Measurements from ENCODE around the gene MCRIP1. TPM values are rescaled to one million over a fixed set of nuclear protein-coding genes. Genes with fewer than 3 reads are reported as not detected.

Gene MCRIP1
- total RNA-seq, 1 donor from 2014 or later, result 106 TPM

DNA sequence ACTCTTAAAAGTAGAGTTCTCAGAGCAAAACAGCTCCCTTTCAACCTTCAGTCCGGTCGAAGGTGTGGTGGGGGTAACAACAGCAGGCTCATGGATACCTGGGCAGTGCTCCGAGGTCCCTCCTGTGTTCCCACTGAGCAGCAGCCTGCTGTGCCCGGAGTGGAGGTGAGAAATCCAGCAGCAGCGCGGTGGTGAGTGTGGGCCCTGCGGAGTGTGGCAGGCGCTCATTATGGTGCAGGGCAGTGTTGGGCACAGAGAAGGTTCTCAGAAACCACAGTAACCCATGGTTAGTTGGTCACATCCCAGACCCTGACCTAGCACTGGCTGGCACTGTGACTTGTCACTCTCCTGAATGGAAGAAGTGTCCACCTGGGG lies 32.3 kb upstream of the MCRIP1 start:
- Histone ChIP-seq H3K4me3 (ENCODE audit: insufficient read depth, low read depth, low read length) (no peak overlapping the region), H3K4me1 (ENCODE audit: insufficient read depth, low read length) (peaks cover 36% of the 10 kb centered on the region), H3K27me3 (ENCODE audit: insufficient read depth, low read length) (no peaks in the 10 kb centered on the region), H3K36me3 (ENCODE audit: insufficient read depth, low read length) (peaks cover 5% of the 10 kb centered on the region), H2AFZ (ENCODE audit: low read depth, low read length) (no peak overlapping the region), H3K9me3 (ENCODE audit: insufficient read depth, low read depth, low read length) (no peaks in the 10 kb centered on the region), H3K79me2 (ENCODE audit: insufficient read depth, low read length) (peaks cover 75% of the 10 kb centered on the region), H3K27ac (ENCODE audit: low read depth, low read length) (no peak overlapping the region), H4K20me1 (ENCODE audit: insufficient read depth, low read length) (peaks cover 70% of the 10 kb centered on the region), H3K4me2 (ENCODE audit: low read length) (no peak overlapping the region), H3K9ac (ENCODE audit: low read length) (no peak overlapping the region)
- FAIRE-seq (no peak), DNase-seq (ENCODE audit: low read depth) (no peak)
- H3K36me3 Mint-ChIP-seq (ENCODE audit: low read depth, unreplicated experiment), result peaks cover 10% of the 10 kb centered on the region
- no peak for TF ChIP-seq EZH2 (IDR thresholded peaks at IDR 0.05; ENCODE audit: insufficient read depth, low read length)
- TF ChIP-seq, protein P1, sequence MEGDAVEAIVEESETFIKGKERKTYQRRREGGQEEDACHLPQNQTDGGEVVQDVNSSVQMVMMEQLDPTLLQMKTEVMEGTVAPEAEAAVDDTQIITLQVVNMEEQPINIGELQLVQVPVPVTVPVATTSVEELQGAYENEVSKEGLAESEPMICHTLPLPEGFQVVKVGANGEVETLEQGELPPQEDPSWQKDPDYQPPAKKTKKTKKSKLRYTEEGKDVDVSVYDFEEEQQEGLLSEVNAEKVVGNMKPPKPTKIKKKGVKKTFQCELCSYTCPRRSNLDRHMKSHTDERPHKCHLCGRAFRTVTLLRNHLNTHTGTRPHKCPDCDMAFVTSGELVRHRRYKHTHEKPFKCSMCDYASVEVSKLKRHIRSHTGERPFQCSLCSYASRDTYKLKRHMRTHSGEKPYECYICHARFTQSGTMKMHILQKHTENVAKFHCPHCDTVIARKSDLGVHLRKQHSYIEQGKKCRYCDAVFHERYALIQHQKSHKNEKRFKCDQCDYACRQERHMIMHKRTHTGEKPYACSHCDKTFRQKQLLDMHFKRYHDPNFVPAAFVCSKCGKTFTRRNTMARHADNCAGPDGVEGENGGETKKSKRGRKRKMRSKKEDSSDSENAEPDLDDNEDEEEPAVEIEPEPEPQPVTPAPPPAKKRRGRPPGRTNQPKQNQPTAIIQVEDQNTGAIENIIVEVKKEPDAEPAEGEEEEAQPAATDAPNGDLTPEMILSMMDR (IDR thresholded peaks at IDR 0.05; ENCODE audit: insufficient read depth, low read depth, low read length), result no peak
- peak overlapping the region; percentile 12 for H3K27ac Mint-ChIP-seq (ENCODE audit: unreplicated experiment)
- H3K27me3 Mint-ChIP-seq (ENCODE audit: low read depth, unreplicated experiment), result no peaks in the 10 kb centered on the region
- no peaks in the 10 kb centered on the region for H3K9me3 Mint-ChIP-seq (ENCODE audit: unreplicated experiment)
- no peak overlapping the region for H3K4me3 Mint-ChIP-seq (ENCODE audit: unreplicated experiment)
- peaks cover 30% of the 10 kb centered on the region for H3K4me1 Mint-ChIP-seq (ENCODE audit: low read depth, unreplicated experiment)

DNA sequence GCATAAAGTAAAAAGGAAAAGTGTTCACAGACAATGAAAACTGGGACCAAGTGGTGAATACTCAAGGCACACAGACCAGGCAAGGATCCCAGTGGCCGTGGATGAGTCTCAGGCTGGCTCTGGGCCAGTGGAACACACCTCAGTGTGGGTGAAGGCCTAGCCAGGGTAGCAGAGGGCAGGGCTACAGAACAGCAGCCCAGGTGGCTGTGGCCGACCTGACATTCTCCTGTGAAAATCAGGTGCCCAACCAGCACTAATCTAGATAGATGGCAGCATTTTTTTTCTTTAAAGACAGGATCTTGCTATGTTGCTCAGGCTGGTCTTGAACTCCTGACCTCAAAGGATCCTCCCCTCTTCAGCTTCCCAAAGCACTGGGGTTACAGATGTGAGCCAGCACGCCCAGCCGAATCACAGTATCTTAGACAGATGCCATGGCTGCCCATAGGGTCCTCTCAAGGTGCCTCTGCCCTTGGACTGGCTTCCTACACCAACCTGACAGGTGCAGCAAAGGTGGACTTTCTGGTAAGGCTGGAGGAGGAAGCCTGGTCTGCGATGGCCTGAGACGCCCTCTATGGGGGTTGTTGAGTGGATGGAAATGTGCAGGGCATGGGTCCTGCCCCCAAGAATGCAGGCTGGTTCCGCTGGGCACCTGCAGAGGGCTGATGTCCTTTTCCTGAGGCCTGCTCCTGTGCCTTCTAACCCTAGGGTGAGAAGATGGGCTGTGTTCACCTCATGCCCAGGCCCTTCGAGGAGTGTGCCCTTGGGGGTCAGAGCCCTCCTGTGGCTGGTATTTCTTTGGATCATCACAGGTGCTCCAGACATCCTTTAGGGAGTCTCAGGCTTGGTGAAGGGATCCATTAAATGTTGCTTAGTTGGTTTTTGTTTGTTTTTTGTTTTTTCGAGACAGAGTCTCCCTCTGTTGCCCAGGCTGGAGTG lies 31.0 kb upstream of the MCRIP1 start:
- DNase-seq (ENCODE audit: low read depth), result no peak
- no peaks in the 10 kb centered on the region for H3K27me3 Mint-ChIP-seq (ENCODE audit: low read depth, unreplicated experiment)

More for the DNA sequence above, 31.0 kb upstream of the MCRIP1 start:
- no peak overlapping the region for H3K4me3 ChIP-seq (ENCODE audit: insufficient read depth, low read depth, low read length)
- H3K9me3 Mint-ChIP-seq (ENCODE audit: unreplicated experiment), result no peaks in the 10 kb centered on the region
- H3K36me3 ChIP-seq (ENCODE audit: insufficient read depth, low read length), result peaks cover 2% of the 10 kb centered on the region
- TF ChIP-seq, protein P1 (IDR thresholded peaks at IDR 0.05; ENCODE audit: insufficient read depth, low read depth, low read length), result no peak
- TF ChIP-seq EZH2 (IDR thresholded peaks at IDR 0.05; ENCODE audit: insufficient read depth, low read length), result no peak
- H3K27ac ChIP-seq (ENCODE audit: low read depth, low read length), result no peak overlapping the region
- peaks cover 7% of the 10 kb centered on the region for H3K36me3 Mint-ChIP-seq (ENCODE audit: low read depth, unreplicated experiment)
- peak overlapping the region; percentile 48 for H3K27ac Mint-ChIP-seq (ENCODE audit: unreplicated experiment)
- H3K9ac ChIP-seq (ENCODE audit: low read length), result peak overlapping the region; percentile 33
- H3K4me2 ChIP-seq (ENCODE audit: low read length), result peak overlapping the region; percentile 40
- no peaks in the 10 kb centered on the region for H3K27me3 ChIP-seq (ENCODE audit: insufficient read depth, low read length)
- H3K79me2 ChIP-seq (ENCODE audit: insufficient read depth, low read length), result peaks cover 75% of the 10 kb centered on the region
- no peaks in the 10 kb centered on the region for H3K9me3 ChIP-seq (ENCODE audit: insufficient read depth, low read depth, low read length)
- peak overlapping the region; percentile 87 for H3K4me3 Mint-ChIP-seq (ENCODE audit: unreplicated experiment)
- H3K4me1 ChIP-seq (ENCODE audit: insufficient read depth, low read length), result peaks cover 30% of the 10 kb centered on the region
- peaks cover 27% of the 10 kb centered on the region for H3K4me1 Mint-ChIP-seq (ENCODE audit: low read depth, unreplicated experiment)
- peaks cover 65% of the 10 kb centered on the region for H4K20me1 ChIP-seq (ENCODE audit: insufficient read depth, low read length)
- FAIRE-seq, result no peak
- no peak overlapping the region for H2AFZ ChIP-seq (ENCODE audit: low read depth, low read length)

Data from astrocyte (in vitro differentiated cells and primary cell).